Jurkat, Clone E6-1 (cell line): ENCODE measurements around the gene ZDHHC11B.

Experiments
- DNase-seq: peaks from one replicate; pipeline ENCODE4 v3.0.0-alpha.2; 2011; ENCODE audit warnings: low read depth, low spot score
- H3K4me3 ChIP-seq: 2 replicates; pipeline ENCODE4 v1.5.1; 2011; ENCODE audit warnings: mild to moderate bottlenecking, low read length, control low read depth, moderate library complexity

The ZDHHC11B gene

DNA sequence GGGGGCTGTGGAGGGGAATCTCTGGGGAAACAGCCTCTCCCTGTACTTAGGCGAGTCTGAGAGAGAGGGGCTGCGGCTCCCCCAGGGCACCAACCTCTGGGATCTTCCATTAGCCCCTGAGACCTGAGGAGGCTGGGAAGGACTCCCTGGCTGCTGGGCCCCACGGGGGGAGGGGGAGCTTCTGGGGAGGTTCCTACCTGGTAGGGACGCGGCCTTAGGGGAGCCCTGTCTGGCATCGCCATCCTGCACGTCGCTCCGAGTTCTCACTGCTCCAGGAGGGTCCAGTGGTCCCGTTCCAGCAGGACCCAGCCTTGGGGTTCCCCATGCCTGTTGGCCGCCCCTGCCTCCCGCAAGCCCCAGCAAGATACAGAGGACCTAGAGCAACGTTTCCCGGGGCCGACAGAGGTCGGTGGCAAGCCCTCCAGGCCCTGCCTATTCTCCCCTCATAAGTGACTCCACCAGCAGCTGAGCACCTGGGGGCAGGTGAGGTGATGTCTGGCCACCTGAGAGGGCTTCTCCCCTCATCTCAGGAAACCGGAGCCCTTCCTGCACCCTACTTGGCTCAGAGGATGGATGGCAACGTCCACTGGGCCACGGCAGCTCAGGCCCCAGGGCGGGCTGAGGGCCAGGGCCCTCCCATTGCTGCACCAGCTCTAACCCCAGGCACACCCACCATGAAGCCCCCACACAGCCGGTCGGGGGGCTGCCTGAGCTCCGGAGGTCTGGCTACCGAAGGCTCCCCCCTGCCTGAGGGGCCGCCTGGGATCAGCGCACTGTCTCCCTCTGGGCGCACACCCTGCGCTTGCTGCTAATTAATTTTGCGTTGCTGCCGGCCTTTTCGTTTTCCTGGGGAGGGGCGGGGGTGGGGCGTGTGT lies 113.9 kb downstream of the ZDHHC11B start:
- H3K4me3 ChIP-seq, result no peak overlapping the region

DNA sequence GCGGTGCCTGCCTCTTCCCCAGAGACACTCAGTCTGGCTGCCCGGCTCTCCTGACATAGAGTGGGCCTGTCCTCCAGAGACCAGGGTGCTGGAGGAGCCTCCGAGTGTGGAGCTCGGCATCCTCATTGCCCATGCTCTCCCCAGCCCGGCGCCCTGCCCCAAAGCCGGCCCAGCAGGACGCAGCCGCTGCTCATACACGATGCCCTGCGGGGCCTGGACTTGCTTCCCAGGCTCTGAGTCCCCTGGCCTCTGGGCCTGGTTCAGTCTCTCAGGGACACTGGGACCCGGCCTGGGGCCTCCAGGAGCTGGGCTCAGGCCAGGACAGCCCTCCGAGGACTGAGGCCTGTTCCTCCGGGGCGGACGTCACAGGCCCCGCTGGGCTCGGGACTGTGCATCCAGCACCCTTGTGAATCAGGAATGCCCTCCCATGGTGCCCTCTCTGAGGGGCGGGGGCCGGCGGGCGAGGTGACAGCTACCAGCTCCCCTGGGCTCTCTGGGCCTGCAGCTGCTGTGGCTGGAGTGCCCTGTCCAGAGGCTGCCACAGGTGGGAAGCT lies 114.6 kb downstream of the ZDHHC11B start:
- no peak overlapping the region for H3K4me3 ChIP-seq
- no peak for DNase-seq

More for the DNA sequence above, 113.9 kb downstream of the ZDHHC11B start:
- DNase-seq, result no peak

DNA sequence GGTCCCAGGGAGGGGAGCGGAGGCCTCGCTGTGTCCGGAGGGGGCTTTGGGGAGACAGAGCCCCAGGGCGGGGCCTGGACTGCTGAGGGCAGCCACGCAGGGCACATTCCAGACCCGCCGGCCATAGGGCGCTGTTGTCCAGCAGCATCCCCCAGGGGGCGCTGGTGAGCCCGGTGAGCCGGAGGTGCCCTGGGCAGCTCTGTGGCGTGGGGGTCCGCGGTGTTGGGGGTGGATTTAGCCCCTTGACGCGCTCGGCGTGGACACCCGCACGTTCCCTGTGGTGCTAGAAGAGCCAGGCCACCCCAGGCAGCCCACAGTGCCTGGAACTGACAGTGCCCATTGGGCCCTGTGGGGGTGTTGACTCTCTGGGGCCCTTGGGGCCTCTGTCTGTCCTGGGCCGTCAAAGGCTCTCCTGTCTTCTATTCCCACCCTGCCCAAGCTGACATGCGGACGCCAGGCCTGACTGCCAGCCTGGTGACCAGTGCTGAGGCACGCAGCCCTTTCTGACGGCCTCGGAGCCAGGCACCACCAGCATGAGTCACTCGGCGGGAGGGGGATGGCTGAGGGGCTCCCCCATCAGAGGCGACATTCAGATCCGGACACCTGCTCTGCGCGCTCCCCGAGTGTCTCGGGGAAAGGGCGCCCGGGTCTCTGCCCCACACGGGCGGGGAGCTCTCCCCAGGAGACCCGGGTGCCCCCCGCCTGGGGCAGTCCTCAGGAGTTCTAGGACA lies 115.3 kb downstream of the ZDHHC11B start:
- no peak for DNase-seq
- no peak overlapping the region for H3K4me3 ChIP-seq

GRCh38 chr5:668283-668995 lies 116.1 kb downstream of the ZDHHC11B start:
- no peak overlapping the region for H3K4me3 ChIP-seq
- no peak for DNase-seq

- no peak for DNase-seq
Measured at GRCh38 chr5:666816-667498, 117.6 kb downstream of the ZDHHC11B start.

GRCh38 chr5:665956-666711 lies 118.4 kb downstream of the ZDHHC11B start:
- H3K4me3 ChIP-seq, result no peak overlapping the region
- no peak for DNase-seq

More at GRCh38 chr5:666816-667498, 117.6 kb downstream of the ZDHHC11B start:
- no peak overlapping the region for H3K4me3 ChIP-seq

DNA sequence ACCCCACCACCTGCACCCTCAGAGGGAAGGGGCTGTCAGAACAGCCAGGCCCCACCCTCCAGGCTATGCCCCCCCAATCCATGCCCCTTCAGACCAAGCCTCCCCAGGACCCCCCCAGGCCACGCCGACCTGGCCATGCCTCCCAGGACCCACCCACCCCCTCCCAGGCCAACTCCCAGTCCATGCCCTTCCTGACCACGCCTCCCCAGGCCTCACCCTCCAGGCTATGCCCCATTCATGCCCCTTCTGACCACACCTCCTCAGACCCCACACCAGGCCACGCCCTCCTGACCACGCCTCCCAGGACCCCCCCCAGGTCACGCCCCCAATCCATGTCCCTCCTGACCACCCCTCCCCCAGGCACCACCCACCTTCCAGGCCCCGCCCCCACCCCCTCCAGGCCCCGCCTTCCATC lies 119.0 kb downstream of the ZDHHC11B start:
- no peak for DNase-seq
- H3K4me3 ChIP-seq, result no peak overlapping the region

GRCh38 chr5:664994-665360 lies 119.6 kb downstream of the ZDHHC11B start:
- H3K4me3 ChIP-seq, result no peak overlapping the region
- DNase-seq, result no peak

GRCh38 chr5:664343-664993 lies 120.1 kb downstream of the ZDHHC11B start:
- DNase-seq, result no peak
- no peak overlapping the region for H3K4me3 ChIP-seq

DNA sequence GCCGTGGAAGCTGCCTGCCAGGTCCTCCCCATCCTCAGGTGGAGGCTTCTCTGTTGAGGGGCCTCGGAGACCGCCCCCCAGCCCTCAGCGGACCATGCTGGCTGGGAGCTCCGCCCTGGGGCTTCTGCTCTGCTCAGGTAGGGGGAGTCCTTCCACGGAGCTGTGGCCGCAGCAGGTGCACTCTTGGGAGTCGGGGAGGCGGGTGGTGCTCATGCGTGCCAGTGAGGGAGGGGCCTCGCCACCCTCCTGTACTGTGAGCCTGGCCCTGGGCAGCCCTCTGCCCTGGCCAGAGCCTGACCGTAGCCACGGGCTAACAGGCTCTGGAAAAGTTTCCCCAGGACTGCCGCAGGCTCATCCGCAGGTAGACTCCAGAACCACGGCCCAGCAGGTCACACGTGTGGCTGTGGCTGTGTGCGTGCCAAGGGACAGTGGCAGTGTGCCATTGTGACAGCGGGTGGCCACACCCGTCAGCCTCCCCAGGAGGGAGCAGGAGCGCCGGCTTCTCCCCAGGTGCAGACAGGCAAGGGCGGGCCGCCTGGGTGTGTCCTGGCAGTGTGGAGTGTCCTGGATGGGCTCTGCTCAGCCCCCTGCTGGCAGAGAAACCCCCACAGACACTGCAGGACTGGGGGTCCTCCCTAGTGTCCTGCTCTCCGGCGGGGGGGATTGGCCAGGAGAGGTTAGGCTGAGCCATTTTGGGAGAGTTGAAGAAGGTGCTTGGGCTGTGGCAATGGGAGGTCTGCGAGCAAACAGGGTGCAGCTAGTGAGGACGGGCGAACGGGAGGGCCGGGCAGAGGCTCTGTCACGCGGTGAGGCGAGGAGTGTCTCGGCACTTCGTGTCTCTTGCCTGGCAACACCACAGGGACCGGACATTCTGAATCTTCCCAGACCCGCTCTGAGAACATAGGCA lies 120.8 kb downstream of the ZDHHC11B start:
- DNase-seq, result no peak
- no peak overlapping the region for H3K4me3 ChIP-seq

GRCh38 chr5:662751-663435 lies 121.6 kb downstream of the ZDHHC11B start:
- no peak overlapping the region for H3K4me3 ChIP-seq
- DNase-seq, result no peak

- H3K4me3 ChIP-seq, result no peak overlapping the region
- DNase-seq, result no peak
Measured at GRCh38 chr5:661891-662750, 122.4 kb downstream of the ZDHHC11B start.

- no peak for DNase-seq
- no peak overlapping the region for H3K4me3 ChIP-seq
Measured at GRCh38 chr5:660491-661030, 124.0 kb downstream of the ZDHHC11B start.
